Adrenal gland (tissue), 5 donors: Measurements from ENCODE around the gene ARHGEF26.

Experiments
- POLR2A ChIP-seq, 2 donors: fragments of 450-650 bp; IDR thresholded peaks; one replicate each; pipeline ENCODE4 v1.6.1; 2017; ENCODE audit warnings: antibody characterized with exemption in 2 of 2, mild to moderate bottlenecking in 2 of 2, moderate library complexity in 1 of 2
- TF ChIP-seq, protein P1 (sequence below), 6 experiments: fragments of 450-650 bp in 4 of 6; fragments of 200-600 bp in 2 of 6; sonication (generic) in 1 of 6; IDR thresholded peaks; 1 replicate in 5 of 6; 2 replicates in 1 of 6; pipeline versions ENCODE4 v1.5.1 to v1.8.0; 2016 to 2021; ENCODE audit warnings: antibody characterized with exemption in 6 of 6, mild to moderate bottlenecking in 2 of 6, moderate library complexity in 1 of 6
- donor health status: DM: no; HTN: no; CAD: no.

DNA sequence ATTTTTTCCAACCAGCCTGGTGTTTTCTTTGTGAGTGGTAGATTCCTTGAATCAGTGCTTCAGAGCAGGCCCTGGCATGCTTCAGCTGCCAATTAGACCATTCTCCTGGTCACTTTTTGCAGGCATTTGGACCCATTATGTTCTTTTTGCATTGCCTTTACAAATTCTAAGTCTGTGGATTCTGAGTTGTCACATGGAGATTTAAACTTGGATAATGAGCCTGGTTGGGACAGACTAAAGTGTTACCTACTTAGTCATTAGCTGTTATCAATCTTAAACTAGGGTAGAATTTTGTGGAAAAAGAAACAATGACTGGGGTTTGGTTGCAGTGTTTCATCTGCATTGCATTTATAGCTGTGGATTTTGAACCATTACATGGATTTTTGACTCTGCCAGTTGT is 40.6 kb downstream of the ARHGEF26 start:
- TF ChIP-seq, protein P1, sequence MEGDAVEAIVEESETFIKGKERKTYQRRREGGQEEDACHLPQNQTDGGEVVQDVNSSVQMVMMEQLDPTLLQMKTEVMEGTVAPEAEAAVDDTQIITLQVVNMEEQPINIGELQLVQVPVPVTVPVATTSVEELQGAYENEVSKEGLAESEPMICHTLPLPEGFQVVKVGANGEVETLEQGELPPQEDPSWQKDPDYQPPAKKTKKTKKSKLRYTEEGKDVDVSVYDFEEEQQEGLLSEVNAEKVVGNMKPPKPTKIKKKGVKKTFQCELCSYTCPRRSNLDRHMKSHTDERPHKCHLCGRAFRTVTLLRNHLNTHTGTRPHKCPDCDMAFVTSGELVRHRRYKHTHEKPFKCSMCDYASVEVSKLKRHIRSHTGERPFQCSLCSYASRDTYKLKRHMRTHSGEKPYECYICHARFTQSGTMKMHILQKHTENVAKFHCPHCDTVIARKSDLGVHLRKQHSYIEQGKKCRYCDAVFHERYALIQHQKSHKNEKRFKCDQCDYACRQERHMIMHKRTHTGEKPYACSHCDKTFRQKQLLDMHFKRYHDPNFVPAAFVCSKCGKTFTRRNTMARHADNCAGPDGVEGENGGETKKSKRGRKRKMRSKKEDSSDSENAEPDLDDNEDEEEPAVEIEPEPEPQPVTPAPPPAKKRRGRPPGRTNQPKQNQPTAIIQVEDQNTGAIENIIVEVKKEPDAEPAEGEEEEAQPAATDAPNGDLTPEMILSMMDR (IDR thresholded peaks at IDR 0.05): no peak
- TF ChIP-seq POLR2A (IDR thresholded peaks at IDR 0.05): no peak
